Kidney epithelial cell (primary cell): ENCODE measurements around the gene MTMR8. TPM values are rescaled to one million over a fixed set of nuclear protein-coding genes. Genes with fewer than 3 reads are reported as not detected.

Experiments
- DNase-seq: peaks from one replicate; pipeline ENCODE4 v3.0.0-alpha.2; 2010; ENCODE audit warnings: low read depth
- H3K27me3 ChIP-seq: 2 replicates; pipeline ENCODE4 v1.6.0; 2011; ENCODE audit warnings: low read length; ENCODE audit not compliant: control insufficient read depth, insufficient read depth
- H3K36me3 ChIP-seq: 2 replicates; pipeline ENCODE4 v1.5.1; 2011; ENCODE audit warnings: low read length; ENCODE audit not compliant: control insufficient read depth, insufficient read depth
- H3K4me3 ChIP-seq: 2 replicates; pipeline ENCODE4 v1.5.1; 2011; ENCODE audit warnings: low read depth, mild to moderate bottlenecking, control low read depth, low read length
- CTCF ChIP-seq: IDR thresholded peaks from 2 replicates; pipeline ENCODE4 v1.5.1; 2011; ENCODE audit warnings: mild to moderate bottlenecking, moderate library complexity, low read length, control low read depth, inconsistent platforms; ENCODE audit not compliant: insufficient read depth, poor library complexity, severe bottlenecking
- total RNA-seq: library from RNA; depleted of rRNA; stranded (reverse); fragments of >200 nt; gene quantifications from 2 replicates; pipeline ENCODE4 v1.2.3, GENCODE V29; 2015

MTMR8 gene
- total RNA-seq, 1 donor from 2014 or later: 1.5 TPM

GRCh38 chrX:64291123-64291522 is 104.1 kb downstream of the MTMR8 start:
- no peak for DNase-seq
- no peak for TF ChIP-seq CTCF
- Histone ChIP-seq H3K27me3 (no peaks in the 10 kb centered on the region), H3K4me3 (no peak overlapping the region), H3K36me3 (no peaks in the 10 kb centered on the region)

GRCh38 chrX:64265265-64265664 is 130.0 kb downstream of the MTMR8 start:
- TF ChIP-seq CTCF: no peak
- DNase-seq: no peak
- Histone ChIP-seq H3K27me3 (no peaks in the 10 kb centered on the region), H3K4me3 (no peak overlapping the region), H3K36me3 (no peaks in the 10 kb centered on the region)

GRCh38 chrX:64230123-64230970 is 164.9 kb downstream of the MTMR8 start, which contains the start of gene ASB12:
Gene ASB12, minus strand, starts transcription at chrX:64230607. Its CDS starts 4,957 bp downstream, at chrX:64225650.
- no peak within 1 kb of the TSS for H3K4me3 ChIP-seq
- no peaks in the 10 kb centered on the region for H3K27me3 ChIP-seq
- DNase-seq: no peak
- no peaks in the 10 kb centered on the region for H3K36me3 ChIP-seq
- TF ChIP-seq CTCF: no peak

- no peak for DNase-seq
- TF ChIP-seq CTCF: no peak
- Histone ChIP-seq H3K27me3 (no peaks in the 10 kb centered on the region), H3K36me3 (no peaks in the 10 kb centered on the region), H3K4me3 (no peak overlapping the region)
Measured at GRCh38 chrX:64229154-64229553, 166.1 kb downstream of the MTMR8 start.

Other genes with a start within 250 kb of the MTMR8 start
- gene AMER1, start 189.7 kb downstream of the MTMR8 start, total RNA-seq: 2.9 and 3.4 TPM in 2 replicates
- not detected in 2 replicates for gene ASB12, start 164.8 kb downstream of the MTMR8 start, total RNA-seq